Pancreas (tissue), 10 donors: ENCODE results near the gene ZGRF1. TPM values are rescaled to one million over a fixed set of nuclear protein-coding genes. Genes with fewer than 3 reads are reported as not detected.
A peak's percentile ranks its signal among the peaks of the same experiment; 100 is the strongest.

Experiments used
- ATAC-seq, 4 donors: fragments of 200-7000 bp; cut with Tn5 transposase; one replicate each; pipeline versions ENCODE4 v1.8.0 to v1.9.1; 2020; ENCODE audit warnings: mild to moderate bottlenecking in 4 of 4, moderate library complexity in 4 of 4
- DNase-seq, 6 donors: peaks; one replicate each; pipeline ENCODE4 v3.0.0-alpha.2; 2020
- FAIRE-seq: peaks from 2 replicates; lab custom pipeline; 2012; peaks lifted over from hg19 to GRCh38; lab: Jason Lieb, UNC
- H3K27ac ChIP-seq, 4 donors: fragments of 200-600 bp; sonication (generic); 1 replicate in 3 of 4; 2 replicates in 1 of 4; pipeline versions ENCODE4 v1.5.0 to v1.8.0; 2020
- H3K27me3 ChIP-seq, 4 donors: fragments of 200-600 bp; one replicate each; pipeline ENCODE4 v1.8.0; 2021
- H3K36me3 ChIP-seq, 3 donors: fragments of 200-600 bp; sonication (generic) in 1 of 3; one replicate each; pipeline versions ENCODE4 v1.5.0 to v1.8.0; 2020 to 2021
- H3K4me1 ChIP-seq, 3 donors: fragments of 200-600 bp; one replicate each; pipeline ENCODE4 v1.8.0; 2021
- H3K4me3 ChIP-seq, 4 donors: fragments of 200-600 bp; sonication (generic) in 2 of 4; one replicate each; pipeline versions ENCODE4 v1.5.0 to v1.8.0; 2020 to 2021
- H3K9me3 ChIP-seq, 4 donors: fragments of 200-600 bp; one replicate each; pipeline ENCODE4 v1.8.0; 2021
- WGBS, 2 donors: extraction: QIAGEN DNeasy Blood & Tissue Kit; methylation state at CpG; one replicate each; pipeline ENCODE4 v1.1.7; 2013; 5-methylcytosine and 5-hydroxymethylcytosine counted together
- intact Hi-C, 3 donors: fragments of 100-400 bp; cut with DNase I; formaldehyde crosslinking; loops; one replicate each; pipeline versions ENCODE4 v1.11.1 to v1.14.2; 2022
- polyA plus RNA-seq, 2 donors: library from polyadenylated mRNA; stranded (reverse); fragments of 200-250 nt; gene quantifications; one replicate each; pipeline ENCODE4 v1.2.3, GENCODE V29; 2013
- total RNA-seq, 6 donors: library from RNA; stranded (reverse); fragmentation: NEBNext Ultra II Directional in 4 of 6; extraction: Animal tissue kit (Norgen Biotek cat#: 25700) in 4 of 6; gene quantifications; one replicate each; pipeline versions ENCODE4 v1.2.1 to v1.2.4, GENCODE V29; 2021 to 2023
- TF ChIP-seq, protein P1 (sequence below), 4 donors: fragments of 200-600 bp; sonication (generic) in 3 of 4; IDR thresholded peaks; one replicate each; pipeline versions ENCODE4 v1.5.0 to v1.8.0; 2021; ENCODE audit warnings: antibody characterized with exemption in 4 of 4
- donor health status: healthy with polysubstance abuse.
- donor health status: DM: no; HTN: no; CAD: no; lungs with moderate emphysema.
- donor health status: DM: no; HTN: no; CAD: no.
- donor health status: control.
- donor health status: control.
- donor health status: Bipolar disorder and iron deficiency.
- donor health status: DM: yes; HTN: yes; CAD: no.
- donor health status: DM: no; HTN: no; CAD: no.
- donor health status: DM: no; HTN: no; CAD: no.
- donor health status: DM: yes; HTN: yes; CAD: no.

Gene ZGRF1
- total and polyA plus RNA-seq, 8 donors, result 0.82 to 4.9 (median 1.9) TPM

DNA sequence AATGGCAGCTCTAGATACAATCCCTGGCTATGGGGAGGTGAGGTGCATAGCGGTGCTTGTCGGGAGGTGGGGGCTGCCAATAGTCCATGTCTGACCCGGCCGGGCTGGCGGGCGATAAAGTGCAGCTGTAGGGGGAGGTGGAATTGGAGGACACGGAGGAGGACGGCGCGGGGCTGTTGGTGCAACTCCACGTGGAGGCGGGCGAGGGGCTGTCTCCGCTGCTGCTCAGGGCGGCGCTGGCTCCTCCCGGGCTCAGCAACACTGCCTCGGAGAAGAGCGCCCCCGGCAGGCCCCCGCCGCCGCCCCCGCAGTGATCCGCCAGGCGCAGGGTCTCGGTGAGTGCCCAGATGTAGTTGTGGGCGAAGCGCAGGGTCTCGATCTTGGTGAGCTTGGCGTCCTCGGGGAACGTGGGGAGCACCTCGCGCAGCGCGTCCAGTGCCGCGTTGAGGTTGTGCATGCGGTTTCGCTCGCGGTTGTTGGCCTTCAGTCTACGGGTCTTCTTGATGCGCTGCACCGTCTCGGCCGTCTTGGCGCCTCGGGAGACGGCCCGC, 122.0 kb downstream of the ZGRF1 start:
- peak overlapping the region; percentile 27 to 70 (median 38) for H3K4me3 ChIP-seq
- H3K27ac ChIP-seq, result no peak overlapping the region
- intact Hi-C loops, result no loop called here

DNA sequence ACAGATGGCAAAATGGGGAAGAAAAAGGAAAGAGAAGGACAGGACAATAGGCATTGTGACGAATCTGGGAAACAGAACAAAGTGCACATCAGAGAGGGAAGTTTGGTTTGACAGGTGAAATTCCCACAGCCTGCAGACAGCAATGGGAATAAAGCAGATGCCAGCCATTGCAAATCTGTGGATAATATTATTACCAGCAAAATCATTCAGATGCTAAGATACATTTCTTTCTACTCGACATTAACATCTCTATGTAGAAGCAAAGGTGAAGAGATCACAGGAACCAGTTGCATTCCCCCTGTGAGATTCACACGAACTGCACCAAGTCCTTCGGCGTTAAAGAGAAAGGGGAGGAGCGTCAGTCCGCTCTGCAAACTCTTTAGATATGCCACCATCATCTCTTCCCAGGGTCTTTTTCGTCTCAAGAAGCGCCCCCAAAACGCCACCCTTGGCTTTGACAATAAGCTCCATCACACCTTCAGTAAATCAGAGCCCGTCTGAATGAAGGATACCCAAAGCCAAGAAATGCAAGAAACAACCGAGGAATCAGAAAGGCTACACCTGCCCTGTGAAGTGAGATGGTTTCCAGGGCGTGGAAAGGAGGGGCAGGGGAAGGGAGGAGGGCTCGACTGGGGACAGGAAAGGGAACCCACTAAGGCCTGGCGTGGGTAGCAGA, 122.6 kb downstream of the ZGRF1 start:
- Histone ChIP-seq H3K9me3 (no peaks in the 10 kb centered on the region), H3K27ac (no peak overlapping the region), H3K36me3 (no peaks in the 10 kb centered on the region), H3K4me1 (peaks cover 4 to 26% (median 19%) of the 10 kb centered on the region in 3 donors), H3K4me3 (no peak overlapping the region), H3K27me3 (peaks cover 17 to 81% (median 39%) of the 10 kb centered on the region in 4 donors)
- ATAC-seq, result no peak
- intact Hi-C loops, result no loop called here
- TF ChIP-seq, protein P1, sequence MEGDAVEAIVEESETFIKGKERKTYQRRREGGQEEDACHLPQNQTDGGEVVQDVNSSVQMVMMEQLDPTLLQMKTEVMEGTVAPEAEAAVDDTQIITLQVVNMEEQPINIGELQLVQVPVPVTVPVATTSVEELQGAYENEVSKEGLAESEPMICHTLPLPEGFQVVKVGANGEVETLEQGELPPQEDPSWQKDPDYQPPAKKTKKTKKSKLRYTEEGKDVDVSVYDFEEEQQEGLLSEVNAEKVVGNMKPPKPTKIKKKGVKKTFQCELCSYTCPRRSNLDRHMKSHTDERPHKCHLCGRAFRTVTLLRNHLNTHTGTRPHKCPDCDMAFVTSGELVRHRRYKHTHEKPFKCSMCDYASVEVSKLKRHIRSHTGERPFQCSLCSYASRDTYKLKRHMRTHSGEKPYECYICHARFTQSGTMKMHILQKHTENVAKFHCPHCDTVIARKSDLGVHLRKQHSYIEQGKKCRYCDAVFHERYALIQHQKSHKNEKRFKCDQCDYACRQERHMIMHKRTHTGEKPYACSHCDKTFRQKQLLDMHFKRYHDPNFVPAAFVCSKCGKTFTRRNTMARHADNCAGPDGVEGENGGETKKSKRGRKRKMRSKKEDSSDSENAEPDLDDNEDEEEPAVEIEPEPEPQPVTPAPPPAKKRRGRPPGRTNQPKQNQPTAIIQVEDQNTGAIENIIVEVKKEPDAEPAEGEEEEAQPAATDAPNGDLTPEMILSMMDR (IDR thresholded peaks at IDR 0.05), result no peak
- no peak for DNase-seq
- FAIRE-seq, result no peak
- WGBS, 2 donors, result 3% methylated on average over 15 of the region's 15 CpGs

More for the DNA sequence above, 122.0 kb downstream of the ZGRF1 start:
- TF ChIP-seq, protein P1 (IDR thresholded peaks at IDR 0.05), result no peak
- Histone ChIP-seq H3K27me3 (peaks cover 17 to 81% (median 42%) of the 10 kb centered on the region in 4 donors), H3K4me1 (peaks cover 4 to 20% (median 19%) of the 10 kb centered on the region in 3 donors), H3K36me3 (no peaks in the 10 kb centered on the region), H3K9me3 (no peaks in the 10 kb centered on the region)
- peak in 3 of 6 donors; percentile 9 to 73 (median 61) for DNase-seq
- no peak for FAIRE-seq
- ATAC-seq, result peak in 1 of 4 donors; percentile 9
- 1 to 3% methylated on average over 48 to 52 of the region's 52 CpGs for WGBS, 2 donors

DNA sequence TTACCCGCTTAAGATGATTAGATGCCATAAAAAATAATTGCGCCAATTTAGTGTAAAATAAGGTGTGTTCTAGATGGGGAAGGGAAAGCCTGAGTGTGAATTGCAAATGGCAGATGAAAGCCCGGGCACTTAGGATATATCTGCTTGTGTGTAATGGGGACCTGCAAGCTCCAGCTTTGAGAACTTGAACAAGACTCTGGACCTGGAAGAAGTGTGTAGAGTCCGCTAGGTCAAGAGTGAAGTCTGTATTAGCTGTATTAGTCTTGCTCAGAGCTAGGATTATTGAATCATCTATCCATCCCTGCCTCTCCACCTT, 124.9 kb downstream of the ZGRF1 start:
- Histone ChIP-seq H3K27me3 (peaks cover 9 to 73% (median 24%) of the 10 kb centered on the region in 4 donors), H3K36me3 (no peaks in the 10 kb centered on the region), H3K4me3 (no peak overlapping the region), H3K4me1 (peaks cover 4 to 20% (median 19%) of the 10 kb centered on the region in 3 donors), H3K27ac (no peak overlapping the region), H3K9me3 (no peaks in the 10 kb centered on the region)
- DNase-seq, result no peak
- TF ChIP-seq, protein P1 (IDR thresholded peaks at IDR 0.05), result no peak
- 72 to 73% methylated on average over 4 of the region's 4 CpGs for WGBS, 2 donors
- intact Hi-C loops, result no loop called here
- FAIRE-seq, result no peak
- ATAC-seq, result no peak

DNA sequence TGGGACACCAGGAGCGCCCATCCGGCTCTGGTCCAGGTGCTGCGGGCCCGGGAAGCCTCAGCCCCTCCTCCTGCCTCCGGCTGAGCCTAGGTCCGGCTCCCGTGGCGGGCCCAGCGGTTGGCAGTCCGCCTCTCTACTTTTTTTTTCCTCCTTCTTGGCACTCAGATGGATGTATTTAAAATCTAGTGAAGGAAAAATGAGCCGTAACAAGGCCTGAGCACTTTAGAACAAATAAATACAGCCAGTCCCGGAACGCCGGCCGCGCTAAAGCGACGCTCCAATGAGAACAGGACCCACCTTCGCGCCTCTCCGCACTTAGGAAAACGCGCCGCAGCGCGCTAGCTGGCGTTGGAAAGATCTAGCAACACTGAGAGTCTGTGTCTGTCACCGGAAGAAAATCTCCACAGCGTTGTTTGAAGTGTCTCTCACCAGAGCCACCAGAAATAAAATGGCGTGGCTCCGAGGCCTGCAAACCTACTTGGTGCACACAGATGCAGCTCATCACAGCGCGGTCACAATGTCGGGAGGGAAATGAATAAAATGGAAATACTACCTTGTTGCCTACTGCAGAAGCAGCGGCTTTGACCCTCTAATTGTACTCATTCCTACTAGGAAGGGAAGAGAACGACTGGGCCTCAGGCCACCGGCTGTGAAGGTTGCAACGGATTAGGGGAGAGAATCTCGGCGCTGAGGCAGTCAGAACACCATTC, 125.5 kb downstream of the ZGRF1 start:
- no peak for DNase-seq
- H3K9me3 ChIP-seq, result no peaks in the 10 kb centered on the region
- WGBS, 2 donors, result 21 to 24% methylated on average over 40 of the region's 40 CpGs
- intact Hi-C loops, result no loop called here
- TF ChIP-seq, protein P1 (IDR thresholded peaks at IDR 0.05), result no peak
- no peak overlapping the region for H3K27ac ChIP-seq
- peaks cover 9 to 74% (median 23%) of the 10 kb centered on the region in 4 donors for H3K27me3 ChIP-seq
- FAIRE-seq, result no peak
- no peaks in the 10 kb centered on the region for H3K36me3 ChIP-seq
- ATAC-seq, result peak in 1 of 4 donors; percentile 16
- H3K4me1 ChIP-seq, result peaks cover 0 to 16% (median 14%) of the 10 kb centered on the region in 3 donors
- no peak overlapping the region for H3K4me3 ChIP-seq
